ENCODE data around the gene NUDT1. TPM values are rescaled to one million over a fixed set of nuclear protein-coding genes. Genes with fewer than 3 reads are reported as not detected.

Gene NUDT1
- total RNA-seq, 1 experiment from 2014 or later = 84.7 TPM

- WGBS (ENCODE audit: extremely low coverage, insufficient read length, low lambda C conversion rate) = no CpG with 5 or more reads among the region's 11 CpGs
- H2BK120ac ChIP-seq (ENCODE audit: low read depth, low read length, poor library complexity, severe bottlenecking) = no peak overlapping the region
- no peak overlapping the region for H3K9ac ChIP-seq (ENCODE audit: extremely low read depth, insufficient read length, low read length)
- no peak overlapping the region for H4K8ac ChIP-seq (replicated peaks; ENCODE audit: insufficient read length, low read depth, low read length)
- Mint-ChIP-seq H3K27ac (peak overlapping the region in 2 of 3 experiments; percentile 73 to 90; a peak in 4 of 7 replicates), H3K4me1 (no peaks in the 10 kb centered on the region), H3K27me3 (ENCODE audit: low read depth) (no peaks in the 10 kb centered on the region), H3K4me3 (no peak overlapping the region), H3K36me3 (ENCODE audit: insufficient read depth in 1 of 3, low read depth in 3 of 3) (peaks cover 25 to 44% (median 44%) of the 10 kb centered on the region in 3 experiments; a peak in 6 of 7 replicates), H3K9me3 (no peaks in the 10 kb centered on the region; a peak in 1 of 5 replicates)
- no peak overlapping the region for H3K56ac ChIP-seq (ENCODE audit: insufficient read length, low read depth, low read length)
- H3T11ph ChIP-seq (ENCODE audit: low read length) = no peak overlapping the region
- no peaks in the 10 kb centered on the region for H3K4me1 ChIP-seq (ENCODE audit: insufficient read depth, low read length)
- H2AK5ac ChIP-seq (ENCODE audit: insufficient read length, low read length) = no peak overlapping the region
- no peak overlapping the region for H2BK12ac ChIP-seq (ENCODE audit: insufficient read length, low read depth, low read length)
- H3K79me2 ChIP-seq (ENCODE audit: insufficient read depth, low read length) = no peaks in the 10 kb centered on the region
- H2BK20ac ChIP-seq (ENCODE audit: low read depth, low read length, poor library complexity, severe bottlenecking) = no peak overlapping the region
- no peak overlapping the region for H3K4me2 ChIP-seq (ENCODE audit: insufficient read depth, insufficient read length, low read length)
- H2AFZ ChIP-seq (ENCODE audit: low read length) = no peak overlapping the region
- H3K23ac ChIP-seq (ENCODE audit: insufficient read length, low read depth, low read length) = no peak overlapping the region
- no peak overlapping the region for H3K27ac ChIP-seq (ENCODE audit: insufficient read length, low read depth, low read length)
- no peak overlapping the region for H4K5ac ChIP-seq (ENCODE audit: insufficient read length, low read depth, low read length)
- TF ChIP-seq CTCF (conservative IDR thresholded peaks at IDR 0.05) = no peak
- H4K91ac ChIP-seq (ENCODE audit: insufficient read length, low read depth, low read length) = no peak overlapping the region
- no peak for DNase-seq
- H3K23me2 ChIP-seq (ENCODE audit: insufficient read length, low read depth, low read length, poor library complexity, severe bottlenecking) = no peaks in the 10 kb centered on the region
- H2BK15ac ChIP-seq (ENCODE audit: low read depth, low read length) = no peak overlapping the region
- H3K18ac ChIP-seq (ENCODE audit: insufficient read length, low read depth, low read length) = no peak overlapping the region
- no peak overlapping the region for H2BK5ac ChIP-seq (ENCODE audit: insufficient read length, low read length)
- H3K27me3 ChIP-seq (ENCODE audit: insufficient read depth, low read length) = no peaks in the 10 kb centered on the region
- H3K4ac ChIP-seq (ENCODE audit: low read depth, low read length) = no peak overlapping the region
- no peaks in the 10 kb centered on the region for H4K20me1 ChIP-seq (ENCODE audit: control insufficient read depth, insufficient read depth, insufficient read length)
- no peaks in the 10 kb centered on the region for H3K9me3 ChIP-seq (ENCODE audit: control insufficient read depth, low read depth, low read length)
- no peaks in the 10 kb centered on the region for H3K79me1 ChIP-seq (ENCODE audit: insufficient read depth, low read depth, low read length, poor library complexity, severe bottlenecking)
- H3K14ac ChIP-seq (ENCODE audit: insufficient read depth, low read length) = no peak overlapping the region
Measured at GRCh38 chr7:2204446-2204845, 37.6 kb upstream of the NUDT1 start.
